Brain microvascular endothelial cell (primary cell): Measurements from ENCODE around the gene MAPK4.
A peak's percentile ranks its signal among the peaks of the same experiment; 100 is the strongest.

Experiments used
- DNase-seq: peaks from one replicate; pipeline ENCODE4 v3.0.0-alpha.2; 2020
- H3K27ac ChIP-seq: fragments of 250-450 bp; sonication (Bioruptor Pico); 2 replicates; pipeline ENCODE4 v1.5.1; 2020; ENCODE audit warnings: mild to moderate bottlenecking, moderate library complexity
- H3K27me3 ChIP-seq: fragments of 250-450 bp; sonication (Bioruptor Pico); replicated peaks from 2 replicates; pipeline ENCODE4 v1.5.1; 2020; ENCODE audit warnings: mild to moderate bottlenecking
- H3K36me3 ChIP-seq: fragments of 250-450 bp; sonication (Bioruptor Pico); replicated peaks from 2 replicates; pipeline ENCODE4 v1.5.1; 2020; ENCODE audit warnings: mild to moderate bottlenecking
- H3K4me3 ChIP-seq: 2 replicates; pipeline ENCODE4 v1.5.1; 2011; ENCODE audit warnings: low read depth, mild to moderate bottlenecking, control low read depth, low read length, moderate library complexity
- CTCF ChIP-seq: IDR thresholded peaks from 2 replicates; pipeline ENCODE4 v1.5.1; 2011; ENCODE audit warnings: low read depth, mild to moderate bottlenecking, moderate library complexity, low read length, control low read depth, inconsistent platforms; ENCODE audit errors: missing control alignments
- in situ Hi-C: cut with HindIII; loops from 2 replicates; pipeline ENCODE4 v1.10.0; 2017; ENCODE audit warnings: low sequenced_read_pairs, low pct_ligation_motif_present

The MAPK4 gene

DNA sequence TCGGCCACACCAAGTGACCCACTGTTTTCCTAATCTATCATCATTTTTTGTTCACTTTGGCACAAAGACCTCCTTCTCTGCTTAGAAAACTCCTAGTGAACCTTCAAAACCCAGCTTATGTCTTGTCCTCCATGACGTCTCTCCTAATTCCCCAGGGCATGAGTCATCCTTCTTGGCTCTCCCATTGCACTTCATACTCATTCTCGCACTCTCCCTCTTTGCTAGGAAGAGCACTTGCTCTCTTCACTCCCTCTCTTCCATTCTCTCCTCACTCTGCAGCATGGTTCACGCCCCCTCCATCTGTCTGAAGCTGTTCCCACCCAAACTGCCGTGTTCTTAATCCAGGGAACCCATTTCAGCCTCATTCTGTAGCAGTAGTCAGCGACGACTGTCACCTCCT lies 156.0 kb downstream of the MAPK4 start:
- Histone ChIP-seq H3K27ac (no peak overlapping the region), H3K36me3 (no peaks in the 10 kb centered on the region), H3K4me3 (no peak overlapping the region), H3K27me3 (no peaks in the 10 kb centered on the region)
- peak; percentile 4 for DNase-seq
- TF ChIP-seq CTCF = no peak
- in situ Hi-C loops = no loop called here

DNA sequence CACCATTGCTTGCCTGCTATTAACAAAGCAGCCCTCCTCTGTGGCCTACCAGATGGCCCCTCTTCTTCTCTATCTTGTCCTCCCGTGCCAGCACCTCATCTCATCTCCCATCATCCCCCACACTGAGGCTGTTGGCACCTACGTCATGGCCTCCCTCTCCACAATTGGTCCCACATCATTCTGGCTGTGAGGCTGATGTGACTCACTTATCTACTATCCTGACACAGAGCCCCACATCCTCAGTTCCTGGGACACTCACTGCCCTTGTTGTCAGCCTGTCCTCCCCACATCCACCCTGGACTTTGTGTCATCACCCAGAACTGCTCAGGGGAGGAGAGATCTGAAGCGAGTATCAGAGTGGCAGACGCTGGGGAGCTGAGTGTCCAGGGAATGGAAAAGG lies 157.0 kb downstream of the MAPK4 start:
- DNase-seq = no peak
- in situ Hi-C loops = no loop called here
- no peak for TF ChIP-seq CTCF

DNA sequence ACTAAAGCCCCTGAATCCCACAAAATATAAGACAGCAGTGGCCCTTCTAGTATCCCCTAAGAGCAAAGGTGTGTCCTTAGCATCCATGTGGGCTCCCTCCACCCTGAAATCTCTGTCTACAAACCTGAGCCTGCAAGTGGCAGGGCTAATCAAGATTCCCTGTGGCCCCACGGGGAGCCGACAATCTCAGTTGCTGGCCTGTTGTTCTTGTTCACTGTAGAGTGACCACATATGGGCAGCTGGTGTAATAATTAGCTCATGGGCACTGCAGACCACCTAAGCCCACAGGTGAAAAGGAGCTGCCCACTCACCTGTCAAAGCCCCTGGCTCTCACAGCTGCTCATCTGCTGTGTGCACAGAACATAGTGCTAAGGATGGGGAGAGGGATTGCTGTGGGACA lies 157.7 kb downstream of the MAPK4 start:
- Histone ChIP-seq H3K4me3 (no peak overlapping the region), H3K27me3 (no peaks in the 10 kb centered on the region), H3K27ac (no peak overlapping the region), H3K36me3 (no peaks in the 10 kb centered on the region)
- no peak for DNase-seq
- TF ChIP-seq CTCF = no peak
- in situ Hi-C loops = no loop called here

More for the DNA sequence above, 157.0 kb downstream of the MAPK4 start:
- Histone ChIP-seq H3K4me3 (no peak overlapping the region), H3K27me3 (no peaks in the 10 kb centered on the region), H3K27ac (no peak overlapping the region), H3K36me3 (no peaks in the 10 kb centered on the region)

DNA sequence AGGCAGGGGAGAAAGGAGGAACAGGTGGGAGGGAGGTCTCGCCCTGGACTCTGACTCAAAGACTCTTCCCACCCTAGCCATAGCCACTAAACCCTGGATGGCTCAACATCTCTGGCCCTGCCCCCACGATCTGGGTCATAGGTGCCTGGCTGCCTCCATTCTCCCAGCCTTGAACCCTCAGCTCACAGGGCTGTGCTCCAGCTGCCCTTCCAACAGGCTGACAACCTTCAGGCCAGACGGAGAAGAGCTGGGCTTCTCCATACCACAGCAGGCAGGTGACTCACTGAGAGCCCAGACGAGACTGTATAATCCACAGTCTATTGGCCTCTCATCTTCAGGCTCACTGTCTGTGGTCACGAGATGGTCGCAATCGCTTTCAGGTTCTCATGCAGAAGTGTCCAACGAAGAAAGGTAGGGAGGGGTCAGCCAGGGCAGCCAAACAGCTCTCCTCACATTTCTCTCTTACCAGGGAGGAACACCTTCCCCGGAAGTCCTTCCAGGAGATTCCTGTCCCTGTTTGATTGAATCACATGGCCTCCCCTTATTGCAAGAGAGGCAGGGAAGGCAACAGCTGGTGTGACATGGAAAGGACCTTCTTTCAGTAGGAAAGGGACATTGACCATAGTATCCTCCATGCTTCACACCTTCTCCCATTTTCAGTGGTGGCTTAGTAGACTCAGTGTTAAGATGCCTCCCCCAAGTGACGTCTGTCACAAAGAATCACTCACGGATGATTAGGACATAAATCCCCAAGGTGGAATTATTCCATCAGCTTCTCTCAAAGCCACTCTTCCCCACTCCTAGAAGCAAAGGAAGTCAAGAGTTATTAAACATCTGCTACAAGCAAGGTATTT lies 159.8 kb downstream of the MAPK4 start:
- DNase-seq = no peak
- in situ Hi-C loops = no loop called here
- Histone ChIP-seq H3K36me3 (no peaks in the 10 kb centered on the region), H3K4me3 (no peak overlapping the region), H3K27ac (no peak overlapping the region), H3K27me3 (no peaks in the 10 kb centered on the region)
- TF ChIP-seq CTCF = no peak

- no peak for TF ChIP-seq CTCF
Observed at GRCh38 chr18:50720325-50720674, 160.4 kb downstream of the MAPK4 start.

DNA sequence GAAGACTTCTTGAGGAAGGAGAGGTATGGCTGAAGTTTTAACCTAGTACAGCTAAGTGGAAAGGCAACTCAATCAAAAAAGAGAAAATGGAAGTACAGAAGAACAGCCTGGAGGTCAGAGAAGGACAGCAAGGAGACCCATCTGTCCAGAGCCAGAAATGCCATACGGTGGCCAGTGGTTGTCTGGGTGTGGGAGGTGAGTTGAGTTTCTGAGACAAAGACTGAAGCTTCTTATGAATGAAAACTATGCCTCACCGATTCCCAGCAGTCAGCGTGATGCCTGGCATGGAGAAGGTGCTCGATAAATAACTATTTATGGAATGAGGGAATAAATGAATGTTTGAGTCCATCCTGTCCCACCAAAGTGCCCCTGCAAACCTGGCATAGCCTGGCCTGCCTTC lies 161.1 kb downstream of the MAPK4 start:
- no peaks in the 10 kb centered on the region for H3K36me3 ChIP-seq
- no peak for TF ChIP-seq CTCF
- in situ Hi-C loops = no loop called here

More at GRCh38 chr18:50720325-50720674, 160.4 kb downstream of the MAPK4 start:
- Histone ChIP-seq H3K36me3 (no peaks in the 10 kb centered on the region), H3K4me3 (no peak overlapping the region), H3K27me3 (no peaks in the 10 kb centered on the region), H3K27ac (no peak overlapping the region)
- no peak for DNase-seq
- in situ Hi-C loops = no loop called here

More for the DNA sequence above, 161.1 kb downstream of the MAPK4 start:
- H3K27me3 ChIP-seq = no peaks in the 10 kb centered on the region
- H3K4me3 ChIP-seq = no peak overlapping the region
- DNase-seq = no peak
- no peak overlapping the region for H3K27ac ChIP-seq
